HG02938 (cell line): ENCODE data around the gene EXOC3L4.
A peak's percentile ranks its signal among the peaks of the same experiment; 100 is the strongest.

Experiments
- ATAC-seq: cut with Tn5 transposase; IDR thresholded peaks from one replicate; pipeline ENCODE4 v1.9.1; 2021; ENCODE audit warnings: mild to moderate bottlenecking, moderate library complexity; ENCODE audit not compliant: unreplicated experiment

EXOC3L4 gene

DNA sequence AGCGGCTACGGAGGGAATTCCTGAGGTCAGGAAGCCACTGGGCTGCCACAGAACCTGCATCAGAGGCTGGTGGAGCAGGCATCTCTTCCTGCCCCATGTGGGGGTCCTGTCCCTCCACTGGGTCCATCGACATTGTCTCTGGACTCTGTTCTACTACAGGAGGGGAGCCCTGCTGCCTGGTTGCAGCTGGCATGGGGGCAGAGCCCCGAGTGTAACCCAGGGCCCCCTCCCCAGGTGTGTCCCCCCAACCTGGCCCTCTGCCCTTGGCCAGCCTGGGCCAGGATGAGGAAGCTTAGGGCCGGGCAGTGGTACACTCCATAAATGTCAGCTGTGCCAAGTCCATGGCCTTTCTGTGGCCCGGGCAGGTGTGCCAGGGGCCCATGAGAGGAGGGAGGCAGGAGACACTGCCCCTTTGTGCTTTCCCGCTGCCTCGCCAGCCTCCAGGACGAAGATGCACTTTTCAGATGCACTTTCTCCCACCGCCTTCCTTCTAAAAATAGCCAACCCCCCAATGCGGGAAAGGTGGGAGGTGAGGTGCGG, 4.0 kb upstream of the EXOC3L4 start:
- ATAC-seq: no peak

DNA sequence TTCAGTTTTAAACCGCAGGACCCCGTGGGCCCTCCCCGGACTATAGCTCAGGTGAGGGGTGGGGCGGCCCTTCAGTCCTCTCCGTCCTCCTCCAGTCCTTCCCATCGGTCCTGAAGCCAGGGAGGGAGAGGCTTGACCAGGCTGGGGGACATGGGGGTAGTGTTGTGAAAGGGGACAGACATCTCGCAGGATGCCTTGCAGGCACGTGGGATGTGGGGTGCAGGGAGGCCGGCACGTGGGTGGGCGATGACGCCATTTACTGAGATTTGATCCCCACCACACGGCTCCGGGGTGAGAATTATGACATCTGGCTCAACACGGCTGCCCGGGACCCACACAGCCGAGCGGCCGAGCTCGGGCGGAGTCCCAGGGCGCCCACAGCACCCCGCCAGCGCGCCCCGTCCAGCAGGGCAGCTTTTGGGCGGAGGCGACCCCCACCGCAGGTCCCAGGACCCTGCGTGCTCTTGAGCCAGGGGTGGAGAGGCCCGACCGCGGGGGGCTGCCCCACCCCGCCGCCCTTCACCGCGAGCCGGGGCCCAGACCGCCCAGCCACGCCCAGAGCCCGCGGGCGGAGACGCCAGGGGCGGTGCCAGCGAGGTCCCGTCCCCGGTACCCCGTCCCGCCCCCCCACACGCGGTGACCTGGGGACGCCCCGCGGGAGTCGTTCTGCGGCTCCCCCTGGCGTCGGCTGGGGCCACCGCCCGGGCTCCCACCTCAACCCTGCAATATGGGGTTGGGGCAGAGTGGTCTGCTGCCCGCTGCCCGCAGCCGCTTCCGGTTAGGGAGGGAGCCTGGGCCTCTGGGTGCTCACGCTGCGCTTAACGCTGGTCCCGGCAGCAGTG, 3.3 kb upstream of the EXOC3L4 start:
- ATAC-seq: peak; percentile 63

DNA sequence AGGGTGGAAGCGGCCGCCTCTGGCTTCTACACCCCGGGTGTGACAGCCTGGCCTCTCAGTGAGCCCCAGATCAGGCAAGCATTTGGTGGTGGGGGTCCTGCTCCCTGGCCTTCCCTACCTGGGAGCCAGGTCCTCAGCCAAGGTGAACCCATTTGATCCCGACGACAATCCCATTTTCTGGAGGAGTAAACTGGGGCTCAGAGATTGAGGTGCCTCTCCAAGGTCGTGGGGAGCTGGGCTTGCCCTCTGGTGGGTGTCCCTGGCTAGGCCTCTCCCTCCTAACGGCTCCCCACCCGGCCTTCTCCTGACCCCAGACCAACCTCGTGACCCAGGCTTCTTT, 2.7 kb upstream of the EXOC3L4 start:
- ATAC-seq: no peak

DNA sequence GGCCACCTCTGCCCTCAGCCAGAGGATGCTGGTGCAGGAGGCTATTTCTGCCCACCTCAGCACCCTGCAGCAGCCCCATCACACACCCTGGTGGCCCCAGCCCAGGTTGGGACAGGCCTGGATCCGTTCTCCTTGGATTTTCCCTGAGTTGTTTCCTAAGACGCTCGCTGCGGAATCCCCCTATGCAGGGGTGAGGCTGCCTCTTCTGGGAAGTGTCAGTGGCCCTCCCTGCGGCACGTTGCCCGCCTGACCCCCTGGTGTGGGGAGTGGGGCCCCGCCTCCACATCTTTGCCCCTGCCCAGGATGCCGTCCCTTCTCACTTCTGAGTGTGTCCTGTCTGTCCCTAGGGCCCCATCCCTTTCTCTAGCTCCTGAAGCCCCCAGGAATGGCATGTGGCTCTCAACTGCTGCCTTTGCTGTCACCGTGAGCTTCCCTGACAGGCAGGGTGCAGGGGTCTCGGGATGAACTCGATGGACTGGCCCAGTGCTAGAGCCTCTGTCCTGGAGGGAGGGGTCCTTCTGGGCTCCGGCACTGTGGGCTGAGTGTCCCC, 594 bp upstream of the EXOC3L4 start:
- ATAC-seq: no peak

DNA sequence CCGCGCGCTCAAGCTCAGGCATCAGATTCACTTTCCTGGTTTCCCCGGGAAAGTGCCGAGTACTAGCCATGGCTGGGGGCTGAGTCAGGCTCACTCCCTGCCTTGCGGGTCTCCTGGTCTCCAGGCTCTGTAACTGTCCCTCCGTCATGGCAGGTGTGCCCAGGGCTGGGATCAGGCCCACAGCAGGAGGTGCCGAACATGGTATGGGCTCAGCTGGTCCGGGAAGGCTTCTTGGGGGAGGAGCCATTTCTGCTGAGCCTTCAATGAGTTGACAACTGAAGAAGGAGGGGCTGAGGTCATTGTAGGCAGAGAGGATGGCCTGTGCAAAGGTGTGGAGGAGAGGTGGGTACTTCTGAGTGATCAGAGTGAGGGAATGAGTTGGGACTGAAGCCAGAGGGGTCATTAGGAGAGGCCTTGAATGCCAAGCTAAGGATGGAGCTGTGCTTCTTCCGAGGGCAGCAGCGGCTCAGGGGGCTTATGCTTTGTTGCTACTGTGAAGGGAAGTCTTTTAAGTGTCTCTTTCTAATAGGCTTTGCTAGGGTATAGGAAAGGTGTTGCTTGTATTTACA, 769 bp downstream of the EXOC3L4 start:
- no peak for ATAC-seq

DNA sequence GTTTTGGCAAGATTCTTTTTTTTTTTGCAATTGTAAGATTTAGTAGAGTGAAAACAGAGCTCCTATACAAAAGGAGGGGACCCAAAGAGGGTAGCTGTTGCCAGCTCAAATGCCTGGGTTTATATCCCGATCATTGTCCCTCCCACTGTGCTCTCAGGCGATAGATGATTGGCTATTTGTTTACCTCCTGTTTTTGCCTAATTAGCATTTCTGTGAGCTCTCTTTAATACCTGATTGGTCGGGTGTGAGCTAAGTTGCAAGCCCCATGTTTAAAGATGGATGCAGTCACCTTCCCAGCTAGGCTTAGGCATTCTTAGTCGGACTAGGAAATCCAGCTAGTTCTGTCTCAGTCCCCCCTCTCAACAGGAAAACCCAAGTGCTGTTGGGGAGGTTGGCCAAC, 1.9 kb downstream of the EXOC3L4 start:
- ATAC-seq: no peak

DNA sequence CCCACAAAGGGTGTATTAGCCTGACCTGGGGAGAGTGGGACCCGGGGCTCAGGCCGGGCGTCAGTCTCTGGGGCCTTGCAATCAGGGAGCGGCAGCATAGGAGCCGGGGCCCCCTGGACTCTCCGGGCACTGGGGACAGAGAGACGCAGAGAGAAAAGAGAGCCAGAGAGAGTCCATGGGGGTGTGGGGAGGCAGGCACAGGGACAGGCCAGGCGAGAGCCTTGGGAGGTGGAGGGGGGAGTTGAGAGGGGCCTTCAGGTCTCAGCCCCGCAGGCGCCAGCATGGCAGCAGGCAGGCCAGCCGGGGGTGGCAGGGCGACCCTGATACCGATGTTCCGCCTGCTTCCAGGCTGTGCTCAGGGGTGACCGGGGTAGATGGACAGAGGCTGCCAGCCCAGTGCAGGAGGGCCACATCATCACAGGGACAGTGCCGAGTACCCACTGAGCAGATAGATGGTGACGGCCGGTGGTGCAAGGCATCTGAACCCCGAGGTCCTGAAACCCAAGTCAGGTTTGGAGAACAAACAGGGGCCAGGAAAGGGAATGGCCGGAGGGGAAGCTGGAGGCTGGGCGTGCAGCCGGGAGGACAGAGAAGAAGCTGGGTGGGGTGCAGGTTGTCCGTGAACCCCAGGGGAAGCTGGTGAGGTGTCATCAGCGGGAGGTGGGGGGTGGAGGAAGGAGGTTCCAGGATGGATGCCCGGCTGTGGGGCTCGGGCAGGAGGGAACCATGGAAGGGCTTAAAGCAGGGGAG, 2.9 kb downstream of the EXOC3L4 start:
- ATAC-seq: no peak

DNA sequence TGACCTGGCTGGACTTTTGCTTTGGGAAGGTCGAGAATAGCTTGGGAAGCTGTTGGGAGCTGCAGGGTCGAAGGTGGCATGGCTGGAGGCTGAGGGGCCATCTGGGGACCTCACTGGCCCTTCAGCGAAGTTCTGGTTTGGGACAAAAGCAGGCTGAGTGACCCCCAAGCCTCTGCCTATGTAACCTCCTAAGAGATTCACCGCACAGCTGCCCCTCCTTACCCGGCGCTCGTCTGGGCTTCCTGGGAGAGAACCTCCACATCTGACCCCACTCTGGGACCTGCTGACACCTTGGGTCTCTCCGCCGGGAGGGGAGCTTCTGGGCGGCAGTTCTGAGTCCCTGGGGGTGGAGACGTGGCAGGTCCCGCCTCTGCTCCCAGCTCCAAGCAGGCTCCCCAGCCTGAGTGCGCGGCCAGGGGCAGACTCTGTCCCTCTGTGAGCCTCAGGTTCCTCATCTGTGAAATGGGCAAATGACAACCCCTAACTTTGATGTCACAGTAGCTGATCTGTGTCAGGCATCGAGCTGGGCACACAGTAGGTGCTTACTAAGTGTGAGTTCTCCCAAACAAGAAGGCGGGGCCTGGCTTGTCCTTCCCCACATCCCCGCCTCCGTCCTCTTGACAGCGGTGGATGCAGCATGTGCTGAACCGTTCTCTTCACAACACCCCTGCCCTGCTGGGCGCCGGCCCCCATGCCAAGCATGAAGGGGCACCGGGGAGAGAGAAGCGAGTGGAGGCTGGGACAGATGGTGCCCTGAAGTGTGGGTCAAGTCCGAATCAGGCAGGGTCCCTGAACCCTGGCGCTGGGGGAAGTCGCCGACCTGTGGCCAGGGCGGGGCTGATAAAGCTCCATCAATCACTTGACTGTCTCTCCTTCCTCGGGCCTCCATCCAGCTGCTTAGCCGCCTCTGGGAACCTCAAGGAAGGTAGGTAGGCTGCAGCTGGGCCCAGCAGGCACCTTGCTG, 3.8 kb downstream of the EXOC3L4 start:
- ATAC-seq: no peak

DNA sequence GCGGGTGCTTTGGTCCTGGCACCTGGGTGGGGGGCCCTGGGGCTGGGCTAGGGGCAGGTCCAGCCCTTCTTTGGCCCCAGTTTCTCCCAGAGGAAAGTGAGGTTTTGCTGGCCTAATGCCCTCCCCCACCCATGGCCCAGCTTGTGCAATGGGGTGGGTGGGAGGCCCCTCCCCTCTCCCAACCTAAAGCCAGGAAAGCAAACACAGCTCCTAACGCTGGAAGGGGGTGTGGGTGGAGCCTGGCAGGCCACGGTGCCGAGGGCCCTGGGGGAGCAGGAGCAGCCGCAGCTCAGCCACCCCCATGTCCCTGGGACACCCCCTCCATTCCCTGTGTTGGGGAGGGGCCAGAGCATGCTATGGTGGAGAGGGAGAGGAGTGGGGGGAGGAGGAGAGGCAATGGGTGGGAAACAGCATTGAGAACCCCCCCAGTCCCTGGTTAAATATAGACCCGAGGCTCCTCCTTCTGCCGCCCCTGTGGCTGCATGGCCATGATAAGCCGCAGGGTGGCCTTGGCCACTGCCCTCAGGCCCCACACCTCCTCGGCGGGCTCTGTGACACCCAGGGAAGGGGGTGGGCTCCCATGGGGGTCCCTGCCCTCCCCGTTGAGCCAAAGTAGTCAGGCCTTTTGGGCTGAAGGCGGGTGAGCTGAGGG, 4.7 kb downstream of the EXOC3L4 start:
- ATAC-seq: no peak

DNA sequence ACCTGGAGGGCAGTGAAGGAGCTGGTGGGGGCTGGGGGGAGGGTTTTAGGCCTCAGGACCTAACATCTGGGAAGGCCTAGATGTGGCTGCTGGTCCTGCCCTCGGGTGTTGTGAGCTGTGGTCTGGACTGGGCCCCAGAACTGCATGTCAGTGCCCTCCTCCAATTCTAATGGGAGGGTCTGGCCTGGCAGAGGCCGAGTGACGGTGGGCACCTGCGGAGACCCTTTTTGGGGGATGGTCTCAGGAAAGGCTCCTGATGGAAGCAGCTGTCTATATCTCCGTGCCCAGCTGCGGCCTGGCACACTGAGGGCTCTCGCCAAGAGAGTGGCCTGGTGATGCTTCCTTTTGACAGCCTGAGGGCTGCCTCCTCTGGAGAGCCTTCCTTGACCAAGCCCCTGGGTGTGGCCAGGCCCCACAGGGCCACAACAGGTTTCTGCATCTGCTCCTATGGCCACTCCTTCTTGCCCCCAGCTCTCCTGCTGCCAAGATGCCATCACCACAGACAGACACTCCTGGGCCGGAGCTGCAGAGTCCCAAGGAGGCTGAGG, 5.3 kb downstream of the EXOC3L4 start:
- ATAC-seq: no peak

DNA sequence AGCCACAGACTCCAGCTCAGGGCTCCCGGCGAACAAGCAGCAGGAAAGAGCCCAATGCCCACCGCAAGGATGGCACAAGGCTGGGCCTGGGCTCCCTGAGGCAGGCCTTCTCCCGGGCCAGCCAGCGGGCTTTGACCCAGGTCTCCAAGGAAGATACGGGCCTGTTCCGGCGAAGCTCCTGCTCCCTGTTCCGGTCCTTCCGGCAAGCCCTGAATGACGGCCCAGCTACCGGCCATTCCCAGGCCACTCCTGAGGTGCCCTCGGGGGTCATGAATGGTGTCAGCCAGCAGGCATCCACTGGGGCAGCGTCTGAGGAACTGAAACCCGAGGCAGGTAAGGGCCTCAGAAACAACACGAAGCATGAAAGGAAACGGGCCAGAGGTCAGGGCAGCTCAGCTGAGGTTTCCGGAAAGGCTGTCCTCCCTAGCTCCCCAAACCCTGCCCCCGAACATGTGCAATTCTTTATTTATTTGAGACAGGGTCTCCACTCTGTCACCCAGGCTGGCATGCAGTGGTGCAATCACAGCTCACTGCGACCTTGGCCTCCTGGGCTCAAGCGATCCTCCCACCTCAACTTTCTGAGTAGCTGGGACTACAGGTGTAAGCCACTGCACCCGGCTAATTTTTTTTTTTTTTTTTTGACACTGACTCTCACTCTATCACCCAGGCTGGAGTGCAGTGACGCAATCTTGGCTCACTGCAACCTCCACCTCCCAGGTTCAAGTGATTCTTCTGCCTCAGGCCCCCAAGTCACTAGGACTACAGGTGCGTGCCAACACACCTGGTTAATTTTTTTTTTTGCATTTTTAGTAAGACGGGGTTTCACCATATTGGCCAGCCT, 6.0 kb downstream of the EXOC3L4 start:
- ATAC-seq: no peak

DNA sequence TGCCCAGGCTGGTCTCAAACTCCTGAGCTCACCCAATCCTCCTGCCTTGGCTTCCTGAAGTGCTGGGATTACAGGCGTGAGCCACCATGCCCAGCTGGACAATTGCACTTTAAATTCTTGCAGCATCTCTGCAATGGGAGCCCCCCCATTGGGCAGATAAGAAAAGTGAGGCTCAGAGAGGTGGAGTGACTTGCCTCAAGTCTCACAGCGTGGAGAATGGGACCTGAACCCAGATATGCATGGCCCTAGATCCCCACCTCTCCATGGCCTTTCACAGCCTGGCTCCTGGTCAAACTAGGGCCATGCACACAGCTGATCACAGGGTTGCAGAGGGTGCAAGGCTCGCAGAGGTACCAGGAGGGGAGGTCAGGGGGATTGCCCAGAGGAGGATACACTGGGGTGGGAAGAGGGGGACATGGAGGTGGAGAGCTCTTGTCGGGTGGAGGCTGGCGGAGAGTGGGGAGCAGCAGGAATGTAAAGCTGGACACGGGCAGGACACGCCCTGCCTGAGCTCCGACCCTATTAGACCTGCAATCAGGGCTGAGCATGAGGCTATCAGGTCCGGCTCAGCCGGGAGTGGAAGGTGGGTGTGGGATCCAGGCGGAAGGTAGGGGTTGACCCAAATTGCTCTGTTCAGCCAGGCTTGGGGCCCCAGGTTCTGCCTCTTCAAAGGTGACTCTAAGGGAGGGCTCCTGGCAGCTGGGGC, 6.9 kb downstream of the EXOC3L4 start:
- no peak for ATAC-seq

DNA sequence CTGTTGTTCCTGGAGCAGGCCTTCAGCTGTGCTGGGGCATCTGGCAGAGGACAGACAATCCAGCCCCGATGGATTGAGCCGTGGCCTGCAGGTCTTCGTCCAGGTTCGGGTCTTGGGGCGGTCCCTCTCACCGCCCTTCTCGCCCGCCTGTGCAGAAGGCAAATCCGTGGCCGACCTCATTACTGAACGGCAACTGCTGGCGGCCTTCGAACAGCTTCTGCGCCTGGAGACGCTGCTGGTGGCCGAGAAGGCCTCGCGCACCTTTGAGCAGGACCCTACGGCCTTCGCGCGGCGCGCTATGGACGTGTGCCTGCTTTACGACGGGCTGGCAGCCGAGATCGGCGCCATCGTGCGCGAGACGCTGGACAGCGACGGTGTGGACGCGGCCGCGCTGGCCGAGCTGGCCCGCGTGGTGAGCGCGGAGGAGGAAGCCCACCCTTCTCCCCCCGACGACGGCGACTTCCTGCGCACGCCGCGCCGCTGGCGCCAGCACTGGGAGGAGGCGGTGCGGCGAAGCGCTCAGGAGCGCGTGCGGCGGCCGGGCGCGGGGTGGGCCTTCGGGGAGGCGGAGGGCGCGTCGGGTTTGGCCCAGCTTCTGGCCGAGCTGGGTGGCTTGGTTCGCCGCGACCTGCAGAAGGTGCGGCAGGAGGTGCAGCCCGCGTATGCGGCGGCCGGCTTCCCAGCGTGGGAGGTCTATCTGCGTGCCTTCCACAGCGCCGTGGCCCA, 7.6 kb downstream of the EXOC3L4 start:
- ATAC-seq: no peak

DNA sequence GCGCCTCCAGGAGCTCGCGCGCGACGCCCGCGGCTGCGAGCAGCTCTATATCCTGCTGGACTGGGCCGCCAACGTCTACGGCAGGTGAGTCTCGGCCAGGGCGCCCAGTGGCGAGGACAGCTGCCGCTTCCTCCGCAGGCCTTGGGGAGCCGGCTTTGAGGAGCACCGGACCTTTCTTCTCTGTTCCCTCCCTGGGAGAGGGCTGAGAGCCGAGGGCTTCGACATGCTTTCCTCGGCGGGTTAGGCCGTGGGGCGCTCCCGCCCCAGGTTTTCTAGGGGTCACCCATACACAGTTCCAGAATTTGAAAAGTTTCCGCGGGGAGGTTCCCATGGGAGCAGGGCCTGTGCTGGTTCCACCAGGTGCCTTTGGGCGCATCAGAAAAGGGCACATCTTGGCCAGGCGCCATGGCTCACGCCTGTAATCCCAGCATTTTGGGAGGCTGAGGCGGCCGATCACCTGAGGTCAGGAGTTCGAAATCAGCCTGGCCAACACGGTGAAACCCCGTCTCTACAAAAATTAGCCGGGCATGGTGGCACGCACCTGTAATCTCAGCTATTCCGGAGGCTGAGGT, 8.2 kb downstream of the EXOC3L4 start:
- ATAC-seq: no peak

DNA sequence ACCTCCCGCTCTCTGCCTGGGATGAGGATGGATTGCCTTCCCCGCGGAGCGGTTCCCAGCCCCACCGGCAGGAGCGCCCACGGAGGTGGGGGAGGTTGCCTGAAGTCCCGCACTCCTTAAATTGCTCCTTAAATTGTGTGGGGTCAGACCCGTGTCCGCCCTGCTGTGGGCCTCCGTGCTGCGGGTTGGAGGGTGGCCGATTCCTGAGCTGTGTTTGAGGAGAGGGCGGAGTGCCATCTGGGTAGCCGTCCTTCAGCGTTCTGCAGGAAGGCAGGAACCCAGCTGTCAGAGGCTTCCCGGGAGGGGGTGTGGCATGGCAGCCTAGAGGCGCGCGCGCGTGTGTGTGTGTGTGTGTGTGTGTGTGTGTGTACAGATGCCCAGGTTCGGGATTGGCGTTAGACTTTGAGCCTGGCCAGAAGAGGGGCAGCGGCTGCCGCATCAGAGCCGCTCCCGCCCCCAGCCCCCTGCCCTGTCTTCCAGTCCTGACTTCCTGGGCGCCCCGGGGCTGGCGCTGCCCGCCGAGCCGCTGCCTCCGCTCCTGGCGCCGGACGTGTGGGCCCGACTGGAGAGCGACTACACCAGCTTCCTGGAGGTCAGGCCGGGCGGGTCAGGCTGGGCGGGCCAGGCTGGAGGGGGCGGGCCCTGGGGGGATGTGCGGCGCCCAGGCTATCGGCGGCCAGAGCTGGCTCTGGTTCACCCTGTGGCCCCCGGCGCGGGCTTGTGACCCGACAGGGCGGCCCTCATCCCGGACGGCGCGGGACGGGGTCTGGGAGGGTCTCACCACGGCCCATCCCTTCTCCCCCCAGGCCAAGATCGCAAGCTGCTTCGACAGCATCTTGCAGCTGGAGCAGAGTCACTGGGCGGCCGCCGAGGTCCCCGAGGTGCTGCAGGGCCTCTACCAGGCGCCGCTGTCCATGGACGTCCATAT, 9.2 kb downstream of the EXOC3L4 start:
- no peak for ATAC-seq

DNA sequence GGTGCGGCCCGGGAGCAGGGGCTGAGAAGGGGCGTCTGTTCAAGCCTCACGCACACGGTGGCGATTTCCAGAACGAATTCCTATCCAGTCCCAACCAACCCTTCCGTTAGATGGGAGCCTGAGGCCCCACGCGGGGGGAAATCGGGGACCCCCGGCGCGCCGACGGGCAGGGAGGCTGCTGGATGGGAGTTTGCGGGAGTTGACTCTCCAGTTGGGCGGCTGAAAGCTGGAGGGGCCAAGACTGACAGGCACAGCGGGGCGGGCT, 9.8 kb downstream of the EXOC3L4 start:
- ATAC-seq: no peak
